ENCODE results near the gene KDM4C.

DNA sequence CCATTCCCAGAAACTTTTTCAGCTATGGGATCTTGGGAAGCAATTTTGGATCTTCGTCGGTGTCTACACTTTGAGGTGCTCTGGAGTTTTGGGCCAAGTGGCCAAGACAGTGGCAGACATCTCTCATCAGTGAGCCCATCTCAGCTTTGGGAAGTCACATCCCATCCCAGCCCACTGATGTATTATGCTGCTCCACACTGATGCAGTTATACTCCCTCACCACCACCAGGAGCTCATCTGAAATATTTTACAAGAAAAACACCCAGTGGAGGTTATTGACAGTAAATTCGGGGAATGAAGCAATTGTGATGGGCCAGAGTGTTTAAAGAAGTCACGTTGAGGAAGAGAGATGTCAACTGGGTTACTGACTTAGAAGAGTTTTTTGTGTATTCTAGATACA lies 378.0 kb downstream of the KDM4C start:
- TF ChIP-seq EZH2 (IDR thresholded peaks at IDR 0.05; ENCODE audit: insufficient read depth, poor library complexity, severe bottlenecking) (no peak), EZH2phosphoT487 (IDR thresholded peaks at IDR 0.05; ENCODE audit: insufficient read depth, low read depth) (no peak)
